ENCODE data around the gene IL10.

DNA sequence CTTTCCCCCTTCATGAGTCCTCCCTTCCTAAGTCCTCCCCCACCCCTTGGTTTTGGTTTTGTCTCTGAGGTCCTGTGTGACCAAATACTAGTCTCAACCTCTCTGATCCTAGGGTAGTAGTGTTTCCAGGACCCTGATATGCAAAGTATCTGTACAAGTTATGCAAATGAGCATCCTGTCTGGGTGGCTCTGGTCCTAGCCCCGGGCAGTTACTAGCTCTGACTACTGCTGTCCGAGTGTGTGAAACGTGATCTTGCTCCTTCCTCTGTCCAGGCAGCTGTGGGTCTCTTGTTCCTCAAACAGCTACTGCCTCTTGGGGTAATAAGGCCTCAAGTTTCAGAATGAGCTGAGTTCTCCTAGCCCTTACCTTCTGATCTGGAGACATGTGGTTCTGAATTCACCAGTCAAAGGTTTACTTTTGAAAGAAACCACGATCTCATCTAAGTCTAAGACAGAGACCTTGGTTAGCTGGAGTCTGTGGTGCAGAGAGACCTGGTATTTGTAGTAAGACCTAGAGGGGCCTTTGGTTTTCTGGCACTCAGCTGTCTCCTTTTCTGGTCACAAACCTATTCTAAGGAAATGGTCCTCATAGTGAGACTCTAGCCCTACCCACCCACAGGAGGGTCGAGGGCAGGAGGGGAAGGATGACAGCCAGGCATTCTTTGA is 32.8 kb downstream of the IL10 start:
- TF ChIP-seq CTCF (IDR thresholded peaks at IDR 0.05) (no peak), RCOR1 (IDR thresholded peaks at IDR 0.05; ENCODE audit: low read length) (no peak), EP300 (IDR thresholded peaks at IDR 0.05; ENCODE audit: borderline replicate concordance in 1 of 2, low read depth in 1 of 2, low read length in 1 of 2) (no peak), NFIC (IDR thresholded peaks at IDR 0.05; ENCODE audit: borderline replicate concordance) (no peak), FOSL2 (IDR thresholded peaks at IDR 0.05; ENCODE audit: borderline replicate concordance, low read depth) (no peak), RAD21 (IDR thresholded peaks at IDR 0.05; ENCODE audit: low read length) (no peak), EZH2phosphoT487 (IDR thresholded peaks at IDR 0.05; ENCODE audit: borderline replicate concordance, low read depth) (no peak), FOXJ3 (CRISPR knock-in tag; IDR thresholded peaks at IDR 0.05) (no peak), YY1 (IDR thresholded peaks at IDR 0.05; ENCODE audit: low read depth) (no peak), JUND (IDR thresholded peaks at IDR 0.05) (no peak), GATA2 (CRISPR knock-in tag; IDR thresholded peaks at IDR 0.05) (no peak), ELF1 (IDR thresholded peaks at IDR 0.05) (no peak)
- TF ChIP-seq, protein P1, sequence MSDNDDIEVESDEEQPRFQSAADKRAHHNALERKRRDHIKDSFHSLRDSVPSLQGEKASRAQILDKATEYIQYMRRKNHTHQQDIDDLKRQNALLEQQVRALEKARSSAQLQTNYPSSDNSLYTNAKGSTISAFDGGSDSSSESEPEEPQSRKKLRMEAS (IDR thresholded peaks at IDR 0.05; ENCODE audit: low read depth): no peak
- TF ChIP-seq, protein P2, sequence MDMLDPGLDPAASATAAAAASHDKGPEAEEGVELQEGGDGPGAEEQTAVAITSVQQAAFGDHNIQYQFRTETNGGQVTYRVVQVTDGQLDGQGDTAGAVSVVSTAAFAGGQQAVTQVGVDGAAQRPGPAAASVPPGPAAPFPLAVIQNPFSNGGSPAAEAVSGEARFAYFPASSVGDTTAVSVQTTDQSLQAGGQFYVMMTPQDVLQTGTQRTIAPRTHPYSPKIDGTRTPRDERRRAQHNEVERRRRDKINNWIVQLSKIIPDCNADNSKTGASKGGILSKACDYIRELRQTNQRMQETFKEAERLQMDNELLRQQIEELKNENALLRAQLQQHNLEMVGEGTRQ (IDR thresholded peaks at IDR 0.05; ENCODE audit: borderline replicate concordance, low read depth, low read length): no peak
